Stimulated activated naive CD8-positive, alpha-beta T cell treated with anti-CD3 and anti-CD28 coated beads, Interleukin-15, amount 100 ng/mL, for 72 hours (primary cell): ENCODE results near the gene GJB3.
A peak's percentile ranks its signal among the peaks of the same experiment; 100 is the strongest.
"Not testable (repeated sequence)": the region's sequence is repeated elsewhere in the genome, so short reads cannot be mapped to it uniquely, and the experiment has no call there.

Source experiments
- ATAC-seq: fragments of 150-1000 bp; cut with Tn5 transposase; 2 replicates; pipeline ENCODE4 v1.10.0; 2021; ENCODE audit warnings: mild to moderate bottlenecking, moderate library complexity
- DNase-seq, 2 donors: peaks; one replicate each; pipeline ENCODE4 v3.0.0; 2021 to 2022
- H3K27ac Mint-ChIP-seq, 2 donors: one replicate each; pipeline ENCODE4 v1.8.0; 2022; ENCODE audit warnings: mild to moderate bottlenecking in 2 of 2, mixed read lengths in 2 of 2, moderate library complexity in 2 of 2
- H3K27me3 Mint-ChIP-seq: one replicate; pipeline ENCODE4 v1.8.0; 2022; ENCODE audit warnings: mixed read lengths
- H3K4me1 Mint-ChIP-seq: one replicate; pipeline ENCODE4 v1.8.0; 2022; ENCODE audit warnings: mild to moderate bottlenecking, mixed read lengths
- H3K4me3 Mint-ChIP-seq, 2 donors: one replicate each; pipeline ENCODE4 v1.8.0; 2022; ENCODE audit warnings: mild to moderate bottlenecking in 2 of 2, mixed read lengths in 2 of 2, moderate library complexity in 1 of 2
- H3K9me3 Mint-ChIP-seq, 2 donors: one replicate each; pipeline ENCODE4 v1.8.0; 2022; ENCODE audit warnings: mixed read lengths in 2 of 2

Gene GJB3

DNA sequence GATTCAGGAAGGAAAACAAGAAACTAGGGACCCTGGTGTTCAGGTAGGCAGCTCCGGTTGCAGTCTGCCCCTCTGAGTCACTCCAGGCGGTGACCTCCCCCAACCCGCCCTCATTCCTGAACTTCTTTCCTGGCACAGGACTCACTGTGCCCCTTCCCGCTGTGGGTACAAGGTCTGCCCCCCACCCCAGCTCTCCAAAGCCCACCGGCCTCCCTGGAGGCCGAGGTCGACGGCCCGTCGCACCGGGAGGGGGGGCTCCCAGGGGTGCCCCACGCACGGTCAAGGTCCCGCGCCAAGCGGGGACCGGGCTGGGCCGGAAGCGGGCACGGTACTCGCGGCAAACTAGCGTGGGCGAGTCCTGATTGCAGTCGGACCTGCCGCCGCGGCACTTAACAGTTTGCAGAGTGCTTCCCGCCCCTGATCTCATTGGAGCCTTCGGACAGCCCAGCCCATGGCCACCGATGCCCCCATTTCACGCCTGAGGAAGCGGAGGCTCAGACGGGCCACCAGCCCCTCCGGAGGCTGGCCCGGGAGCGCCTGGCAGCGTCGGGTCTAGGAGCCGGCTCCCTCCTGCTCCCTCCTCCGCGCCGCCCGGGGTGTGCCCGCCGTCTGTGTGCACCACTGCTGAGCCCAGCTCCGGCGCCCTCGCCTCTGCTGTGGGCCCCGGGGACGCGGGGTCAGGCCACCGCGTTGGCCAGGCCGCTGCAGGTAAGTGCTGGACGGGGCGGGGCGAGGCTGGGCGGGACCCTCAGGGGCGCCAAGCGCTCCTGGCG lies at the start of gene GJB3:
Gene GJB3, plus strand, starts transcription at position 144 of the 773 bp plus-strand sequence. CDS start 3,549 bp downstream, outside the sequence.
- Mint-ChIP-seq H3K9me3 (no peaks in the 10 kb centered on the region), H3K4me1 (peaks cover 7% of the 10 kb centered on the region), H3K27me3 (peaks cover 75% of the 10 kb centered on the region), H3K4me3 (peak within 1 kb of the TSS; percentile 40 to 59), H3K27ac (peak within 1 kb of the TSS in 1 of 2 donors; percentile 69)
- ATAC-seq (peak; percentile 67), DNase-seq (peak in 1 of 2 donors; percentile 9)

DNA sequence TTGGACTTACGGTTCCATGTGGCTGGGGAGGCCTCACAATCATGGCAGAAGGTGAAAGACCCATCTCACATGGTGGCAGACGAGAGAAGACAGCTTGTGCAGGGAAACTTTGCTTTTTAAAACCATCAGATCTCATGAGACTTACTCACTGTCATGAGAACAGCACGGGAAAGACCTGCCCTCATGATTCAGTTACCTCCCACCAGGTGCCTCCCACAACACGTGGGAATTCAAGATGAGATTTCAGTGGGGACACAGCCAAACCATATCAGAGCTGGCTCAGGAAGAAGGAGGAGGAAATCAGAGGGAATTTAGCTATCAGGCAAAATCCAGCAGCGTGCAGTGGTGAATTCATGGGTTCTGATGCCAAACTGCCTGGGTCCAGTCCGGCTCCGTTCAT lies 48.2 kb upstream of the GJB3 start:
- H3K9me3 Mint-ChIP-seq, DNase-seq, H3K4me1 Mint-ChIP-seq, H3K27ac Mint-ChIP-seq, ATAC-seq, H3K4me3 Mint-ChIP-seq: not testable (repeated sequence)
- H3K27me3 Mint-ChIP-seq = peaks cover 22% of the 10 kb centered on the region

DNA sequence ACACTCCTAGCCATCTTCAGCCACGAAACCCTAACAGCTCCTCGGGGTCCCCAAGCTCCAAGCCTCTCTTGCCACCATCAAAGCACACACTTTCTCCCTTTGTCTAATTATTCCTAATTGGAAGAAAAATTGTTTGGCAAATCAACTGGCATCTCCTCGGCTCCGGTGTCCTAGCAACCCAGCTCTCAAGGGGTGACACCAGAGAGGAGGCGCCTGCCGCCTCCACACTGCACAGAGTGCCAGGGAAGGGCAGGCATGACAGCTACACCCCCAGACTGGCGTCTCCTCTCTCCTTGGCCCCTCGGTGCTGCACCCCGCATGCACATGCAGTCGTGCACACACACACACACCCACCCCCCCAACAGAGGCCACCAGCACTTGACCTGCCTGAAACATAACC lies 44.3 kb upstream of the GJB3 start:
- ATAC-seq (no peak), DNase-seq (no peak)
- Mint-ChIP-seq H3K27me3 (peaks cover 22% of the 10 kb centered on the region), H3K4me3 (no peak overlapping the region), H3K9me3 (no peaks in the 10 kb centered on the region), H3K4me1 (no peaks in the 10 kb centered on the region), H3K27ac (no peak overlapping the region)

DNA sequence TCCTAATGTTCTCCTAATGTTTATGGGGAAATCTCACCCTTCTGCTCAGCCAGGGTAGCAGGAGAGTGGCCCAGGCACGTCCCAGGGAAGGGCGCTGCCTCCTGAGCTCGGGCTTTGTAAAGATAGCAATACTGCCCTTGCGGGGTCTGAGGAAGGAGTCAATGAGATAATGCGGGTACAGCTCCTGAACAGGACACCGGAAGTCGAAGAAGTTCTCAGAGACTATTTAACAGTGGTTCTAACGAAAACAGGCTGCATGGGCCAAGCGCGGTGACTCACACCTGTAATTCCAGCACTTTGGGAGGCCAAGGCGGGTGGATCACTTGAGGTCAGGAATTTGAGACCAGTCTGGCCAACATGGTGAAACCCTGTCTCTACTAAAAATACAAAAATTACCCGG lies 43.8 kb upstream of the GJB3 start:
- DNase-seq, ATAC-seq, H3K9me3 Mint-ChIP-seq, H3K4me1 Mint-ChIP-seq, H3K4me3 Mint-ChIP-seq: not testable (repeated sequence)
- Mint-ChIP-seq H3K27ac (peak overlapping the region in 1 of 2 donors; percentile 22), H3K27me3 (peaks cover 24% of the 10 kb centered on the region)

DNA sequence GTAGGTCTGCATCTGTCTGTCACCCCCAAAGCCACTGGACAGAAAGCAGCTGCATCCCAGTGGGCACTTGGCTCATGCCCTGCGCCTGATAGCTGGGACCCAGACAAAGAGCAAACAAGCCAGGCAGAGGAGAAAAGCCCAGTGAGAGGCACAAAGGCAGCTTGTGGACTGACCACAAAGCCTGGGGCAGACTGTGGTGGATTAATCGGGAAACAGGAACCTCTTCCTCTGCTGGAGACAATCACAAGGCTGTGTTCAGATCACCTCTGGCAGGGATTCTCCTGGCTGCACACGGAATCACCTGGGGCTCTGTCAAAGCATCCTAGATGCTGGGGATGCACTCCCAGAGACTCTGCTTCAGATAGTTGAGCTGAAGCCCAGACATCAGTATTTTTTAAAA lies 41.4 kb upstream of the GJB3 start:
- no peak for ATAC-seq
- Mint-ChIP-seq H3K27ac (no peak overlapping the region), H3K27me3 (peaks cover 33% of the 10 kb centered on the region), H3K4me3 (no peak overlapping the region), H3K4me1 (peaks cover 7% of the 10 kb centered on the region), H3K9me3 (no peaks in the 10 kb centered on the region)
- no peak for DNase-seq

DNA sequence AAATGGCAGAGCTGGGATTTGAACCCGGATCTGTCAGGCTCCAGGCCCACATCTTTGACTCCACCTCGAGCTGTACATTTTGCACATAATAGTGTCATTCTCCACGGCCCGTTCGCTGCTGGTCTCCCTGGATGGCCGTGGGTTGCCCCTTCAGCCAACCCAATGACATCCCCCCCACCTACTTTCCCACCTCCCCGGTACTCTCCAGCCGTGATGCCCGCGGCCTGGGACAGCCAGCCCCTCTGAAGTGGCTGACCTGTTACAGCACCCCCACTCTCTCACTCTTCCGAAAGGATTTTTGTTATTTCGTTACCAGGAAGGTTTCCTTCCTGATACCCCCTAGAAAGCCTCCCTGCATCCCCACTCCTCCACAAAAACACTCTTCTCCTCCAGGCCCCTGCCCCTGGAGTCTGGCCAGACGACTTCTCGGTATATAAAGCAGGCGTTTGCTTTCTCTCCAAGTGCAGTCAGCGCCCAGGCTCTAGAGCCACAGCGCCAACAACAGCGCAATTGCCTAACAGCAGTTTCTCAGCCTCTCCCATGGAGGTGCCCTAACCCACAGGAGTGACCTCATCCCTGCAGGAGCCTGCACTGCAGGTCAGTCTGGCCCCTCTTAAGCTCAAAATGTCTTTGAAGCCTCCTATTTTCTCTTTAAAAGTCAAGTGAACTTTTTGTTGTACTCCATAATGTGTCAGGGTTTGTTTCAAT lies 40.7 kb upstream of the GJB3 start:
- H3K27ac Mint-ChIP-seq = no peak overlapping the region
- H3K27me3 Mint-ChIP-seq = peaks cover 33% of the 10 kb centered on the region
- H3K4me3 Mint-ChIP-seq = no peak overlapping the region
- peaks cover 7% of the 10 kb centered on the region for H3K4me1 Mint-ChIP-seq
- DNase-seq = no peak
- ATAC-seq = no peak
- H3K9me3 Mint-ChIP-seq = no peaks in the 10 kb centered on the region

GRCh38 chr1:34742667-34743270 lies 38.2 kb upstream of the GJB3 start:
- no peak overlapping the region for H3K27ac Mint-ChIP-seq
- peaks cover 19% of the 10 kb centered on the region for H3K27me3 Mint-ChIP-seq
- H3K4me3 Mint-ChIP-seq = no peak overlapping the region
- peaks cover 7% of the 10 kb centered on the region for H3K4me1 Mint-ChIP-seq
- H3K9me3 Mint-ChIP-seq = no peaks in the 10 kb centered on the region
- ATAC-seq (peak; percentile 91), DNase-seq (peak; percentile 74 to 79)

DNA sequence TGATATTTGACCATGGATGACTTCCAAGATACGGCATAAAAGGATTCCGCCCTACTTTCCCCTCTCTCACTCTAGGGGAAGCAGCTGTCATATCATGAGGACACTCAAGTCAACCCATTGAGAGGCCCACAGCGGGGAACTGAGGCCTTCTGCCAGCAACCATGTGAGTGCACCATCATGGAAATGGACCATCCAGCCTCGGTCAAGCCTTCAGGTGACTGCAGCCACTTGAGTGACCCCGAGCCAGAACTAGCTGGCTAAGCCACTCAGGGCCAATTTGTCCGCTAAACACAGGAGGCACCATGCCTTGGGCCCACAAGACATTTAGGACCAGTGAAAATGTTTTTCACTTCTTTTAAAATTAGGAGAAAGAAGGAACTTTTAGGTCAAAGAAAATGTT lies 37.2 kb upstream of the GJB3 start:
- no peaks in the 10 kb centered on the region for H3K9me3 Mint-ChIP-seq
- peaks cover 7% of the 10 kb centered on the region for H3K4me1 Mint-ChIP-seq
- ATAC-seq = no peak
- DNase-seq = no peak
- no peak overlapping the region for H3K4me3 Mint-ChIP-seq
- no peak overlapping the region for H3K27ac Mint-ChIP-seq
- H3K27me3 Mint-ChIP-seq = peaks cover 19% of the 10 kb centered on the region

GRCh38 chr1:34744851-34745250 lies 36.2 kb upstream of the GJB3 start:
- peaks cover 19% of the 10 kb centered on the region for H3K27me3 Mint-ChIP-seq
- no peaks in the 10 kb centered on the region for H3K9me3 Mint-ChIP-seq

DNA sequence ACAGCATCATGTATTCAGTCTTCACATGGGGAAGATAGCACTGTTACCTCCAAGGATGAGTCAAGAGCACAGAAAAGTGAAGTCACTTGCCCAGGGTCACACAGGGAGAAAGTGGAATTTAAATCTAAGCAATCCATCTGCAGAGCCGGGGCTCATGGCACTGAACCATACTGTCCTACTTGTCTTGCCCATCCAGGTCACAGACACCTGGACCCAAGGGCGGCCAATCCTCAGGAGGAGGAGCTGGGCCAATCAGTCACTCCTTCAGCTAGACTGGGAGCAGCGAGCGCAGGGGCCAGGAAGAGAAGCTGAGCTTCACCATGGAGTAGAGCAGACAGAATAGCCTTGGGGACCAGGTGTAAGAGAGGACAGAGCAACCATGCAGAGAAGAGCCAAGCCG lies 35.3 kb upstream of the GJB3 start:
- H3K4me1 Mint-ChIP-seq = peaks cover 7% of the 10 kb centered on the region
- DNase-seq (no peak), ATAC-seq (no peak)
- H3K27me3 Mint-ChIP-seq = peaks cover 12% of the 10 kb centered on the region
- no peak overlapping the region for H3K27ac Mint-ChIP-seq
- no peak overlapping the region for H3K4me3 Mint-ChIP-seq
- H3K9me3 Mint-ChIP-seq = no peaks in the 10 kb centered on the region

More at GRCh38 chr1:34744851-34745250, 36.2 kb upstream of the GJB3 start:
- no peak overlapping the region for H3K4me3 Mint-ChIP-seq
- H3K27ac Mint-ChIP-seq = no peak overlapping the region
- peaks cover 7% of the 10 kb centered on the region for H3K4me1 Mint-ChIP-seq
- DNase-seq = no peak
- ATAC-seq = no peak

GRCh38 chr1:34746101-34746500 lies 34.9 kb upstream of the GJB3 start:
- Mint-ChIP-seq H3K4me3 (no peak overlapping the region), H3K4me1 (peaks cover 7% of the 10 kb centered on the region), H3K9me3 (no peaks in the 10 kb centered on the region), H3K27ac (no peak overlapping the region), H3K27me3 (peaks cover 11% of the 10 kb centered on the region)
- DNase-seq (no peak), ATAC-seq (no peak)

DNA sequence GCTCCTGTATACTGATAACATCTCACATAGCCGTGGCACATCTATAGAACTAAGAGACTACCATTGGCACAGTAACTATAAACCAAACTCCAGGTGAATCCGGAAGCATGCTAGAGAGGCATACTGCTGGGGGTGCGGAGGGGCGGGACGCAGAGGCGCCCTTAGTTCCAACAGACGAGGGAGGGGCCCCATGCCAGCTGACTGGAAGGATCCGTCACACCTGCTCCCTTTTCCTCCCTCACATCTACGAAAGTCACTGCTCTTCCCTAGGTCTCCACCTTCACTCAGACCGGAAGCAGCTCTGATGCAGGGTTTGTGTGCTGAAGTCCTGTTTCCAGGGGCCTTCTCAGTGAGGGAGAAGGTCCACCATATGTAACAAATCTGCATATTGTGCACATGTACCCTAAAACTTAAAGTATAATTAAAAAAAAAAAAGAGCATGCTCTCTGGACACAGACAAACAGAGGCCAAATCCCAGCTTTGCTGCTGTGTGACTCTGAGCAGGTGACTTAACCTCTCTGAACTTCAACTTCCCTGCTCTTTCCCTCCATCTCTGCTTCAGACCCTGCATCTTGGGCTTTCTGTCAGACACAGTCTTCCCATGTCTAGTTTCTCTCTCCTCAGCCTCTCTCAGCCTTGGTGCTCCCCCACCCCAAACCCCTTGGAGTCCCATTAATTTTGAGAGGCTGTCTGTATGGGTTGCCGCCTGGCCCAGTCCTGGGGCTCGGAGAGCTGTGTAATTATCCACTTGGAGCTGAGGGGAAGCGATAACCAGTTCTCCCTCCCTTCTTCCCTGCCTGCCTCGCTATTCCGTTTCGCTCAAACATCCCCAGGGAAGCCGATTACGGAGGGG lies 34.0 kb upstream of the GJB3 start:
- H3K4me3 Mint-ChIP-seq = no peak overlapping the region
- H3K4me1 Mint-ChIP-seq = peaks cover 7% of the 10 kb centered on the region
- no peak for DNase-seq
- H3K9me3 Mint-ChIP-seq = no peaks in the 10 kb centered on the region
- ATAC-seq = no peak
- no peak overlapping the region for H3K27ac Mint-ChIP-seq
- H3K27me3 Mint-ChIP-seq = peaks cover 11% of the 10 kb centered on the region

DNA sequence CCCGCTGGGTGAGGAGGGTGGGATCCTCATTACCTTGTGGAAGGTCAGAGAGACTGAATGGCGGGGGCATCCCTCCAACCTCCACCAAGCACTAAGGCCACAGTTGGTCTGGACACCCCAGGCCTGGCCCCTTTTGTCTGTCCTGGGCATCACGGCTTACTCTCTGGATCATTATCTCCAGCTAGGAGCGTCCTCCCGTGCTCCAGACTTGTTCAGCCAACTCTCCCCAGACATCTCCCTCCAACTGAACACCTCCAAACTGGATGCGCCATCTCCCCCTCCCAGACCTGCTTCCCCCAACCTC lies 33.4 kb upstream of the GJB3 start:
- peaks cover 2% of the 10 kb centered on the region for H3K4me1 Mint-ChIP-seq
- no peaks in the 10 kb centered on the region for H3K9me3 Mint-ChIP-seq
- DNase-seq = no peak
- ATAC-seq = no peak
- no peak overlapping the region for H3K4me3 Mint-ChIP-seq
- peak overlapping the region in 1 of 2 donors; percentile 47 for H3K27ac Mint-ChIP-seq
- peaks cover 5% of the 10 kb centered on the region for H3K27me3 Mint-ChIP-seq

GRCh38 chr1:34749992-34750391 lies 31.0 kb upstream of the GJB3 start:
- Mint-ChIP-seq H3K4me3 (no peak overlapping the region), H3K4me1 (no peaks in the 10 kb centered on the region), H3K9me3 (no peaks in the 10 kb centered on the region), H3K27me3 (no peaks in the 10 kb centered on the region), H3K27ac (no peak overlapping the region)
- no peak for ATAC-seq
- no peak for DNase-seq

- no peaks in the 10 kb centered on the region for H3K27me3 Mint-ChIP-seq
- no peak for ATAC-seq
Observed at GRCh38 chr1:34750610-34751009, 30.4 kb upstream of the GJB3 start.

More at GRCh38 chr1:34750610-34751009, 30.4 kb upstream of the GJB3 start:
- DNase-seq = no peak
- Mint-ChIP-seq H3K4me3 (no peak overlapping the region), H3K9me3 (no peaks in the 10 kb centered on the region), H3K4me1 (no peaks in the 10 kb centered on the region), H3K27ac (no peak overlapping the region)
